ENCODE measurements around the gene RPL15. TPM values are rescaled to one million over a fixed set of nuclear protein-coding genes. Genes with fewer than 3 reads are reported as not detected.

RPL15 gene
- polyA plus RNA-seq, 2 of the 4 experiments (the other 2 are of a cell fraction), result 2,178 to 2,933 TPM

GRCh38 chr3:23876923-23877322 lies 40.0 kb upstream of the RPL15 start:
- no peaks in the 10 kb centered on the region for H3K9me3 ChIP-seq
- CTCF ChIA-PET, result interaction anchor here (1.1 to 5.2 kb wide), 5 partner anchors 9 to 43 kb away, joined by 3 to 31 read pairs (median 5); no protein-coding TSS in a partner anchor
- no peak for ATAC-seq
- DNase-seq (ENCODE audit: low read depth in 1 of 2, low spot score in 1 of 2), result no peak
- peak overlapping the region; percentile 58 for H3K4me2 ChIP-seq
- H3K4me1 ChIP-seq, result peaks cover 44% of the 10 kb centered on the region
- 96% methylated on average over 2 of the region's 2 CpGs for WGBS (ENCODE audit: missing lambda C conversion rate)
- POLR2A ChIA-PET, result interaction anchor here (1.0 kb wide), 1 partner anchor 40 kb away, joined by 5 read pairs; the partner anchor contains the start of genes NKIRAS1 and RPL15
- H3K27ac ChIP-seq, result peak overlapping the region in 1 of 2 experiments; percentile 28; a peak in 1 of 6 replicates
- TF ChIP-seq SREBF2 (IDR thresholded peaks at IDR 0.05) (no peak), CBX8 (IDR thresholded peaks at IDR 0.05) (no peak), MAZ (IDR thresholded peaks at IDR 0.05; ENCODE audit: borderline replicate concordance, low read depth, low read length) (no peak), HMGXB4 (CRISPR knock-in tag; IDR thresholded peaks at IDR 0.05; ENCODE audit: borderline replicate concordance) (no peak), TP53 (CRISPR knock-in tag; IDR thresholded peaks at IDR 0.05) (no peak), ZSCAN20 (CRISPR knock-in tag; IDR thresholded peaks at IDR 0.05) (no peak)
- H3K4me3 ChIP-seq, result no peak overlapping the region
- FAIRE-seq, result no peak

- ATAC-seq (peak in 1 of 2 experiments; percentile 72; a peak in 3 of 6 replicates), FAIRE-seq (no peak), DNase-seq (ENCODE audit: low read depth in 1 of 2, low spot score in 1 of 2) (peak in 1 of 2 experiments; percentile 57)
- peaks cover 44% of the 10 kb centered on the region for H3K4me1 ChIP-seq
- no peak overlapping the region for H3K4me3 ChIP-seq
- peak overlapping the region; percentile 58 for H3K4me2 ChIP-seq
- peak overlapping the region in 1 of 2 experiments; percentile 28; a peak in 2 of 6 replicates for H3K27ac ChIP-seq
- POLR2A ChIA-PET, result interaction anchor here (1.0 kb wide), 1 partner anchor 39 kb away, joined by 5 read pairs; the partner anchor contains the start of genes NKIRAS1 and RPL15
- CTCF ChIA-PET, result interaction anchor here (1.1 to 5.2 kb wide), 5 partner anchors 9 to 44 kb away, joined by 3 to 31 read pairs (median 5); no protein-coding TSS in a partner anchor
- WGBS (ENCODE audit: missing lambda C conversion rate), result 61% methylated on average over 5 of the region's 5 CpGs
- H3K9me3 ChIP-seq, result no peaks in the 10 kb centered on the region
- TF ChIP-seq ZFP36 (IDR thresholded peaks at IDR 0.05; ENCODE audit: borderline replicate concordance, partially characterized antibody) (no peak), FOSL2 (IDR thresholded peaks at IDR 0.05) (no peak), FOSL2 (CRISPR knock-in tag; IDR thresholded peaks at IDR 0.05) (peak; percentile 25; the same call in 1 of the 2 replicates), CEBPB (IDR thresholded peaks at IDR 0.05) (peak; percentile 35 to 51; a peak in 2 of 4 replicates)
Observed at GRCh38 chr3:23877329-23877980, 39.5 kb upstream of the RPL15 start.

- Histone ChIP-seq H3K27ac (no peak overlapping the region), H3K4me2 (no peak overlapping the region), H3K4me1 (peaks cover 33% of the 10 kb centered on the region), H3K4me3 (no peak overlapping the region), H3K9me3 (no peaks in the 10 kb centered on the region)
- POLR2A ChIA-PET, result no interaction called here
- TF ChIP-seq HDAC2 (IDR thresholded peaks at IDR 0.05) (no peak), RARB (CRISPR knock-in tag; IDR thresholded peaks at IDR 0.05) (no peak), PBX3 (IDR thresholded peaks at IDR 0.05) (no peak), CBX8 (IDR thresholded peaks at IDR 0.05) (no peak), HES2 (IDR thresholded peaks at IDR 0.05) (no peak), POLR2A (IDR thresholded peaks at IDR 0.05; ENCODE audit: low read length) (no peak), RAD21 (conservative IDR thresholded peaks at IDR 0.05 in 1 of 2, IDR thresholded peaks at IDR 0.05 in 1 of 2) (no peak), CHD2 (IDR thresholded peaks at IDR 0.05; ENCODE audit: low read length, partially characterized antibody) (no peak), ATOH8 (CRISPR knock-in tag; IDR thresholded peaks at IDR 0.05; ENCODE audit: low read depth) (no peak)
- no peak for DNase-seq (ENCODE audit: low read depth in 1 of 2, low spot score in 1 of 2)
- no peak for FAIRE-seq
- ATAC-seq, result no peak
- WGBS (ENCODE audit: missing lambda C conversion rate), result 96% methylated on average over 8 of the region's 8 CpGs
- CTCF ChIA-PET, result interaction anchor here (0.6 to 5.2 kb wide), 2 partner anchors 10 to 249 kb away, joined by 3 to 31 read pairs; no protein-coding TSS in a partner anchor
Observed at GRCh38 chr3:23879485-23879884, 37.4 kb upstream of the RPL15 start.
